C4-2B (cell line): ENCODE data around the gene AMHR2.
"Not testable (repeated sequence)": the region's sequence is repeated elsewhere in the genome, so short reads cannot be mapped to it uniquely, and the experiment has no call there.

Source experiments
- H3K27ac ChIP-seq: fragments of 450-650 bp; 2 replicates; pipeline ENCODE4 v1.5.1; 2017
- CTCF ChIP-seq: fragments of 450-650 bp; conservative IDR thresholded peaks from 2 replicates; pipeline ENCODE4 v1.5.1; 2017; ENCODE audit warnings: mild to moderate bottlenecking
- ZFX ChIP-seq: fragments of 450-650 bp; IDR thresholded peaks from 2 replicates; pipeline ENCODE4 v1.6.1; 2017

The AMHR2 gene

GRCh38 chr12:53441040-53441833 lies 17.6 kb downstream of the AMHR2 start, which contains the start of gene PRR13:
PRR13 (plus strand) TSS chr12:53441734; CDS start chr12:53442715, 981 bp downstream.
- peak within 1 kb of the TSS; percentile 83 for H3K27ac ChIP-seq
- TF ChIP-seq CTCF = no peak
- no peak for TF ChIP-seq ZFX

GRCh38 chr12:53443955-53444354 lies 20.3 kb downstream of the AMHR2 start:
- TF ChIP-seq ZFX = no peak
- no peak for TF ChIP-seq CTCF
- no peak overlapping the region for H3K27ac ChIP-seq

DNA sequence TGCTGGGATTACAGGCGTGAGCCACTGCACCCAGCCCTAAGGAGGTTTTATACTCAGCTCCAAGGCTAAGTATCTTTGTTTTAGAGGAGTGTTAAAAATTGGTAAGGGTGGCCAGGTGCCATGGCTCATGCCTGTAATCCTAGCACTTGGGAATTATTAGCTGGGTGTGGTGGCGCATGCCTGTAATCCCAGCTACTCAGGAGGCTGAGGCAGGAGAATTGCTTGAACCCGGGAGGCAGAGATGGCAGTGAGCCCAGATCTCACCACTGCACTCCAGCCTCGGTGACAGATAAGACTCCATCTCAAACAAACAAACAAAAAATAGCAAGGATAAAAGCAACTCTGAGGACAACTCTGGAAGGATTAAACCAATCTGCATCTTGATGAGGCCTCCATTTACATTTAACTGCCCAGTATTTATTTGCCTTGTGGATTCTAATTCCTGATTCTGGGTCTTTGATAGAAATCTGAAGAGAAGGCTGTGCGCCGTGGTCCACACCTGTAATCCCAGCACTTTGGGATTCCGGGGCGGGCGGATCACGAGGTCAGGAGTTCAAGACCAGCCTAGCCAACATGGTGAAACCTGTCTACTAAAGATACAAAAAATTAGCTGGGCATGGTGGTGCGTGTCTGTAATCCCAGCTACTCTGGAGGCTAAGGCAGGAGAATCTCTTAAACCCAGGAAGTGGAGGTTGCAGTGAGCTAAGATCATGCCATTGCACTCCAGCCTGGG lies 21.1 kb downstream of the AMHR2 start:
- H3K27ac ChIP-seq = not testable (repeated sequence)

GRCh38 chr12:53450936-53451335 lies 27.3 kb downstream of the AMHR2 start:
- no peak overlapping the region for H3K27ac ChIP-seq
- TF ChIP-seq ZFX (no peak), CTCF (no peak)

GRCh38 chr12:53451661-53452158 lies 28.1 kb downstream of the AMHR2 start, which contains the start of gene PCBP2:
PCBP2 (plus strand) TSS chr12:53452102; CDS start chr12:53454801, 2,699 bp downstream.
- H3K27ac ChIP-seq = peak within 1 kb of the TSS; percentile 90
- TF ChIP-seq CTCF (peak; percentile 93), ZFX (no peak)

DNA sequence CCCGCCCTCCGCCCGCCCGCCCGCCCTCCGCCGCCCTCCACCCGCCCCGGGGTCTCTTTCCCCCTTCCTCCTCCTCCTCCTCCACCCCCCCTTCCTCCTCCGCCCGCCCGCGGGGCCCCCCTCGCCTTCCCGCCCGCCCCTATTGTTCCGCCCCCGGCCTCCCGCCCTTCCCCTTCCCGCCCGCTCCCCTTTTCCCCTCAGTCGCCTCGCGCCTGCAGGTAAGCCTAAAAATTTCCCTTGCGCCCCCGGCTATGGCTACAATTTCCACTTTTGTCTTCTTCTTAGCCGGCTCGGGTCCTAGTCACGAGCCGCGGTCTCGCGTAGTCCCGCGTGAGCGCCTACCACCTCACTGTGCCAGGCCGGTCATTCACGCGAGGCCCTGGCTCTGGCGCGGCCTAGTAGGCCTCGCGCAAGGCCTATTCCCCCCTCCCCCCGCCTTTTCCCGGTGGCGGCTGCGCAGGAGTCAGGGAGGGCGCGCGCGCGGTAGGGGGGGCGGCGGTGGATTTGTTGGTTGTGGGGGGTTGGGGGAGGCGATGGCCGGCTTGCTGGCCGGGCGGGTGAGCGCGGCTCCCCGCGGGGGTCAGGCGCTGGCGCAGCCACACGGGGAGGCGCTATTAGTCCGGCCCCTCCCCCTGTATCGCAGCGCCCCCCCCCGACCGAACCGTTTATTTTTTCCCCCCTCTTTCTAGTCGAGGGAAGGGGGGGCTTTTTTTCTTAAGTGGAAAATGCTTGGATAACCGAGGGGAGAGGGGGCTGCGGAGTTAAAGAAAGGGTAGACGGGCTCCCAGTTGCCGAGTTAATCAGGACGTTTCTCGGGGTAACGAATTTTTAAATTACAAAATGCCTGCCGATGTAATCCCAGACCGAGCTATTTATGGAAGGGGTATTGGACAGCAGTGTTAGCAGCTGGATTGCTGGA lies 28.8 kb downstream of the AMHR2 start:
- peak overlapping the region; percentile 90 for H3K27ac ChIP-seq
- TF ChIP-seq ZFX (peak; percentile 100), CTCF (peak; percentile 51)

DNA sequence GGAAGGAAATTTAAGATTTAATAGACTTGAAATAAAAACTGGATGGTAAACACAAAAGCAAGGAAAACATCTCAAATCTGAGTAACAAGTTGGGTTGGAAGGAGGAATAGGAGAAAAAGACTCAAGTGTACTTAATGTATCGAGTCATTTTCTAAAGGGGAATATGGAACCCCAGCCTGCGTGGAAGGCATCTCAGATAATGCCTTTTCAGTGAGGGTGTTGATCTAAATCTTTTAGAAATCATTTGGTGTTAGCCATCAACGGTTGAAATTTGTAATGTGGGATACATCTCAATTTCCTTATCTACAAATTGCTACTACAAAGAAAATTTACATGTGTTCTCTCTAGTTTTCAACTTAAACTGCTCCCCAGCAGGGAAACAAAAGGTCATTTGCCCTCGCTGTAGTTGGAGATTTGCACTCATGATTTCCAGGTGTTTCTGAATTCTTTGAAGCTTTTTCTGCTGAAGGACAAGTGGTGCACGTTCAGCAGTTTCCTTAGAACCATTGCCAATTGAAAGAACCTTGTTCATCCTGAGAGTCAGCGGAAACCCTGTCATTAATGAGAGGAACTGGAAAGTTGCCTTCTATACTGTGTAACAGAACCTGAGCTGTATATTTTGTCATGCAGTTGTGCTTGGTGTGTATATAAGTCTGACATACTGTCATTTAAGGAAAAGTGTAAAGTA lies 30.4 kb downstream of the AMHR2 start:
- no peak overlapping the region for H3K27ac ChIP-seq
- TF ChIP-seq CTCF (no peak), ZFX (no peak)
